Measurements from ENCODE around the gene MYO5A.

- TF ChIP-seq CTCF (IDR thresholded peaks at IDR 0.05; ENCODE audit: low read length): no peak
- no peak for TF ChIP-seq EZH2 (optimal IDR thresholded peaks at IDR 0.05; ENCODE audit: low read depth, low read length)
Measured at GRCh38 chr15:52437646-52438045, 91.0 kb downstream of the MYO5A start.

Data from MM.1S (cell line).